ENCODE results near the gene FAM181B. TPM values are rescaled to one million over a fixed set of nuclear protein-coding genes. Genes with fewer than 3 reads are reported as not detected.

Gene FAM181B
- total and polyA plus RNA-seq, 7 donors, result 0.03 to 0.14 (median 0.06) TPM

- Histone ChIP-seq H3K4me1 (no peaks in the 10 kb centered on the region), H3K9me3 (no peaks in the 10 kb centered on the region), H3K27me3 (ENCODE audit: insufficient read depth in 3 of 3, low read length in 2 of 3) (no peaks in the 10 kb centered on the region), H3K27ac (no peak overlapping the region), H3K4me3 (no peak overlapping the region), H3K36me3 (ENCODE audit: insufficient read depth in 1 of 2, low read depth in 1 of 2) (no peaks in the 10 kb centered on the region)
- intact Hi-C loops (cut with DNase I), result no loop called here
- ATAC-seq (no peak), DNase-seq (no peak)
- WGBS, 3 donors, result 22 to 30% (median 26%) methylated on average over 9 of the region's 9 CpGs
- TF ChIP-seq CTCF (IDR thresholded peaks at IDR 0.05), result no peak
These were observed 17.0 kb upstream of the FAM181B start for GRCh38 chr11:82750643-82751139.

- H3K36me3 ChIP-seq (ENCODE audit: insufficient read depth in 1 of 2, low read depth in 1 of 2), result no peaks in the 10 kb centered on the region
- no peak for DNase-seq
- 77 to 90% (median 86%) methylated on average over 8 of the region's 8 CpGs for WGBS, 3 donors
- no peaks in the 10 kb centered on the region for H3K27me3 ChIP-seq (ENCODE audit: insufficient read depth in 3 of 3, low read length in 2 of 3)
- H3K4me1 ChIP-seq, result no peaks in the 10 kb centered on the region
- no peak overlapping the region for H3K27ac ChIP-seq
- no peaks in the 10 kb centered on the region for H3K9me3 ChIP-seq
- intact Hi-C loops (cut with DNase I), result no loop called here
- no peak for ATAC-seq
- no peak overlapping the region for H3K4me3 ChIP-seq
- TF ChIP-seq CTCF (IDR thresholded peaks at IDR 0.05), result no peak
These were observed 13.8 kb upstream of the FAM181B start for GRCh38 chr11:82747471-82747870.

GRCh38 chr11:82738091-82738490 lies 4.4 kb upstream of the FAM181B start:
- ATAC-seq (no peak), DNase-seq (no peak)
- H3K27ac ChIP-seq, result no peak overlapping the region
- intact Hi-C loops (cut with DNase I), result no loop called here
- H3K27me3 ChIP-seq (ENCODE audit: insufficient read depth in 3 of 3, low read length in 2 of 3), result peaks cover 0 to 12% (median 5%) of the 10 kb centered on the region in 3 donors
- no peaks in the 10 kb centered on the region for H3K9me3 ChIP-seq
- H3K4me3 ChIP-seq, result no peak overlapping the region
- 33 to 36% (median 34%) methylated on average over 4 of the region's 4 CpGs for WGBS, 3 donors
- H3K4me1 ChIP-seq, result no peaks in the 10 kb centered on the region
- no peaks in the 10 kb centered on the region for H3K36me3 ChIP-seq (ENCODE audit: insufficient read depth in 1 of 2, low read depth in 1 of 2)
- TF ChIP-seq CTCF (IDR thresholded peaks at IDR 0.05), result no peak

- H3K27me3 ChIP-seq (ENCODE audit: insufficient read depth in 3 of 3, low read length in 2 of 3), result peaks cover 0 to 44% (median 11%) of the 10 kb centered on the region in 3 donors
- TF ChIP-seq CTCF (IDR thresholded peaks at IDR 0.05), result no peak
- no peaks in the 10 kb centered on the region for H3K4me1 ChIP-seq
- intact Hi-C loops (cut with DNase I), result no loop called here
- no peaks in the 10 kb centered on the region for H3K36me3 ChIP-seq (ENCODE audit: insufficient read depth in 1 of 2, low read depth in 1 of 2)
- H3K4me3 ChIP-seq, result peak overlapping the region; percentile 56
- H3K27ac ChIP-seq, result no peak overlapping the region
- DNase-seq, result no peak
- H3K9me3 ChIP-seq, result no peaks in the 10 kb centered on the region
- 55 to 57% (median 55%) methylated on average over 9 of the region's 9 CpGs for WGBS, 3 donors
- no peak for ATAC-seq
These were observed 436 bp upstream of the FAM181B start for GRCh38 chr11:82734120-82734479.

All from psoas muscle (tissue), 8 donors.